GM21360 (cell line): ENCODE measurements around the gene MICOS13.

Experiments used
- ATAC-seq: cut with Tn5 transposase; IDR thresholded peaks from one replicate; pipeline ENCODE4 v1.9.1; 2021; ENCODE audit warnings: mild to moderate bottlenecking, moderate library complexity; ENCODE audit not compliant: unreplicated experiment

MICOS13 gene

DNA sequence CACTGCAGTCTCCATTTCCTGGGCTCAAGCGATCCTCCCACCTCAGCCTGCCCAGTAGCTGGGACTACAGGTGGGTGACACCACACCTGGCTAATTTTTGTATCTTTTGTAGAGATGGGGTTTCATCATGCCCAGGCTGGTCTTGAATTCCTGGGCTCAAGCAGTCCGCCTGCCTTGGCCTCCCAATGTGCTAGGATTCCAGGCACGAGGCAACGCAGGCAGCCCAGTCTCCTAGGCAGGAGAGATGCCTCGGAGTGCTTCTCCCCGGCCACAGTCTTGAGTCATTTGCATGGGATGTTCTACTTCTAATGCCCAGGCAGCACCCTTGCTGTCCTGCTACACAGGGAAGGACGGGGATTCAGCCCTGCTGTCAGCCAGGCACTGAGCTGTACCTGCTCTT is 8.7 kb downstream of the MICOS13 start:
- no peak for ATAC-seq

DNA sequence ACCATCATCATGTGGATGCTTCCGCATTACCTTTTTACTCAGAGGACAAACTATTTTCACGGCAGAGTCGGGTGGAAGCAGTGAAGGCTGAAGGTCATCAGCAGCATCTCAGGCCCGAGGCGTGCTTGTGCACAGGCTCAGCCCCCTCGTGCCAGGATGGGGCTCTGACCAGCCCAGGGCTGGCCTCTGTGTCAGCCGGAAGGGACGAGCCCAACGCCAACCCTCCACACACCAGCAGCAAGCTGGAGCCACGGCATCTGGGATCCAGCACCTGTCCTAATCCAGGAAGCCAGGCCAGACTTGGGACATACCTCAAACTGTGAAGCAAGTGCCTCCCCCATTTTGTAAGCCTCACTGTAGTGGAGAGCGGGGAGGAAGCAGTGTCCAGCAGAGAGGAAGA is 11.1 kb downstream of the MICOS13 start:
- no peak for ATAC-seq

DNA sequence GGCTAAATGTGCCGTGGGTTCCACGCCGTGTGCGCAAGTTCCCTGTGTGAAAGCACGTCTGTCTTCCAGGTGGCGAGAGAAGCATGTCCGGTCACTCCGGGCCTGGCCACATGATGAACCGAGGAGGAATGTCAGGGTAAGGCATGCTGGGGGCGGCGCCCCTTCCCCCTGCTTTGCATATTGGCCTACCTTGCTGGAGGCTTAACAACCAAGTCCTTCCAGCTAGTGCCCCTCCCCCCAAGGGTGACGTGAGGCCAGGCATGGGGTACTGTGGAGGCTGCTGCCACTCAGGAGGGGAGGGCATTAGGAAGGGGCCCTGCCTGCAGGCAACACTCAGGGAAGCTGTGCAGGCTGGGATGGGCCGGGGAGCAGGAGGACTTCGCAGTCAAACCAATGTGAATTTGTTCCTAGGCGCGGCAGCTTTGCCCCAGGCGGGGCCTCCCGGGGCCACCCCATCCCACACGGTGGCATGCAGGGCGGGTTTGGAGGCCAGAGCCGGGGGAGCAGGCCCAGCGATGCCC is 12.5 kb downstream of the MICOS13 start:
- no peak for ATAC-seq

DNA sequence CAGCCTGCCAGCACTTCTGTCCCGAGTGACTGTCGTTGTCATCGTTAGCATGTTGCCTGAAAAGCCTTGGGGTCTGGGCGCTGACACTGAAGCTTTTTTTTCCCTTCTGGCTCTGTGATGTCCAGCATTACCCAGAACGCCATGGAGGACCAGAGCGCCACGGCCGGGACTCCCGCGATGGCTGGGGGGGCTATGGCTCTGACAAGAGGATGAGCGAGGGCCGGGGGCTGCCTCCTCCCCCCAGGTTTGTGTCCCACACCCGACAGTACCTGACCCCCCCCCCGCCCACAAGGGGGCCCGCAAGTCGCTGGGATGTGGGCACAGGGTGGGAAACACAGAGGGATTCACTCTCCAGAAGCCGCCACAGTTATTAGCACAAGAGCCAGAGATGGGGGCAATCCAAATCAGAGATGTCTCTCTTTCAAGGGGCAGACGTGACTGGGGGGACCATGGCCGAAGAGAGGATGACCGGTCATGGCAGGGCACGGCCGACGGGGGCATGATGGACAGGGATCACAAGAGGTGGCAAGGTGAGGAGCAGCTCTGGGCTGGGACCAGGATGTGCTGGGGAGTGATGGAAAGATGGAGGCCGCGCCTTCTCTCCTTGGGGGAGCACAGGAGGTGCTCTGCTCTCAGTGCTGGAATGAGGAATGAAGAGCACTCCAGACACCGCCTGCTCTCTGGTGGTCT is 13.2 kb downstream of the MICOS13 start:
- ATAC-seq = no peak

DNA sequence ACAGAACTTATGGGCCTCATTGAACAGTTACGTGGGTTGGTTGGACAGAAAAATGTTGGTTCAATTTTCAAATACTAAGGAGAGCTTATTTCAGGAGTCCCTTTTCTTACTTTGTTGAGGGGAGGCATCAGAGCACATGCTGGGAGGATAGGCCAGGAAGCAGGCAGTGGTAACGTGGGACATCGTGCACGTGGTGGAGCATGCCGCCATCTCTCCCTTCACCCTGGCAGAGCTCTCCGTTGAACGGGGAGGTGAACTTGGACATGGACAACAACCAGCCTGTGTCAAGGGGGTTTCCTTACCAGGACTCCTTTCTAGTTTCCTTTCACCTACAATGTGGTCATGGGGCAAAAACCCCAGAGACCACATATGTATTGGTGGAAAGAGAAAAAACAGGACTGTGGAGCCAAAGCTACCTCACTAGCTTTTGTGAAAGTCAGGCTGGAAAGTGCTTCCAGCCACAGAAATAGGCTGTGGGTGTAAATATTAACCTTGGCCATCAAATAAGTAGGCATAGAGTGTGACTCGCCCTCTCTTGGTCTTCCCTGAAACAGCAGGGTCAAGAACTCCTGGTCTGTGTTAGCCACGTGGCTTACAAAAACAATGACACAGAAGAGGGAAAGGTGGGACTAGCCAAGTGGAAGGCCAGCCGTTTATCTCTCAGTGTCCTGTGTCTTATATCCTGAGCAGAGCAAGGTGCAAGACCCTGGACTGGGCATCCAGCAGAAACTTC is 14.4 kb downstream of the MICOS13 start:
- ATAC-seq = no peak

DNA sequence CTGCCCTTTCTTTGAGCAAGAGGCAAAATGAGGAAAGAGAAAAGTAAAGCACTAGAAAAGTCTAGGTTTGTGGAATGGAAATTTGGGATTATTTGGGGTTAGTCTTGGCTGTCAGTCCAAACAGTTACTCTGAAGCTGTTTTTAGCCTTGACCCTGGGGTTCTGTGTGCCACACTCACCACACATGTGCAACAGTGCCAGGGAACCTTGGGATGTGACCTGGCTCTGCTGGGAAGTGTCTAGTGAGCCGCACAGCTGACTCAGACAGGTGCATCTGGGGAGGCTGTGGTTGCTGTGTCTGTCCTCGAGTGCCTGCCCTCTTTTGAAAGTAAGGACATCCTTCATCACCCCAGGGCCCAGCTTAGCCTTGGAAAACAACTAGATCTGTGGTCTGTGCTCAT is 15.8 kb downstream of the MICOS13 start:
- no peak for ATAC-seq

DNA sequence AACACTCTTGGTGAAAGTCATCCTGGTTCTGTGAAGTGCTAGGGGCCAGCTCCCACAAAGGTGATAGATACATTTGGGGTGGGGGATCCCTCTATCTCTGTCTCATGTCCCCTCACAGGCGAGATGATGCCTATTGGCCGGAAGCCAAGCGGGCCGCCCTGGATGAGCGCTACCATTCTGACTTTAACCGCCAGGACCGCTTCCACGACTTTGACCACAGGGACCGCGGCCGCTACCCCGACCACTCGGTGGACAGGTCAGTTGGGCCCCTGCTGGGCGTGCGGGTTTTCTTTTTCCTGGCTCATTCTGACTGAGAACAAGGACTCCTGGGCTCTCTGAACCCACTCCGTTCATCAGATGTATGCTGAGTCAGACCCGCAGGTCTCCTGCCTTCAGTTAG is 16.4 kb downstream of the MICOS13 start:
- ATAC-seq = no peak

DNA sequence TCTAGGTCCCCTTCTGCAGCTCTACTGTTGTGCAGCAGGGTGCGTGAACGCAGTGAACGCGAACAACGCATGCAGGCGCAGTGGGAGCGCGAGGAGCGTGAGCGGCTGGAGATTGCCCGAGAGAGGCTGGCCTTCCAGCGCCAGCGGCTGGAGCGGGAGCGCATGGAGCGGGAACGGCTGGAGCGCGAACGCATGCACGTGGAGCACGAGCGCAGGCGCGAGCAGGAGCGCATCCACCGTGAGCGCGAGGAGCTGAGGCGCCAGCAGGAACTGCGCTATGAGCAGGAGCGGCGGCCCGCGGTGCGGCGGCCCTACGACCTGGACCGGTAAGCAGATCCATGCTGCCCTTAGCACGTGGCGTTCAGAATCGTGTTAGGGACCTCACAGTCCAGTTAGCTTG is 18.8 kb downstream of the MICOS13 start:
- no peak for ATAC-seq

DNA sequence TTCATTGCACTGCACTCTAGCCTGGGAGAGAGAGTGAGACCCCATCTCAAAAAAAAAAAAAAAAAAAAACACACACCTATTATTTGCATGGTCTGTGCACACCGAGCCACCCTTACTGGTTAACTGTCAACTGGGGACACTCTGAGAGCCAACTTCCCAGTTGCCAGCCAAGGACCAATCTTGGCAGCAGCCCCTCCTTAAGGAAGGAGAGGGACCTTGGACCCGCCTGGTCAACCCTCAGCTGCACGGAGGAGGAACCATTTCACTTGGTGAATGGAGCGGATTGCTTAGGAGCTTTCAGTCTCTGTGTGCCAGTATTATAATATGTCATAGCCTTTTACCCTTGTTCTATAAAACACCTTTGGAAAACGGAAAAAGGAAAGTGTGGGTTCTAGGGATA is 24.9 kb downstream of the MICOS13 start:
- ATAC-seq = no peak

DNA sequence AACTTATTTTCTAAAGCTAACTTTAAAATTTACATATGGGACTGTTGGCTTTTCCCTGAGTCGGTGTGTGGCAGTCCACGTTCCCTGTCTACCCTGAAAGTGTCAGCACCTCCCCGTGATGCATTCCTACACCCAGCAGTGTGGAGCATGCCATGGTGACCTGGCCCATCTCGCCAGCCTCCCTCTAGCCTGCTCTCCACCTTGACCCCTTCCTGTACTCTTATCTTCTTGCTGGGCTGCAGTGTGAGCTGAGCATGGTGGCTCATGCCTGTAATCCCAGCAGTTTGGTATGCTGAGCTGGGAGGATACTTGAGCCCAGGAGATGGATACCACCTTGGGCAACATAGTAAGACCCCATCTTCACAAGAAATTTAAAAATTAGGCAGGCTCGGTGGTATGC is 25.4 kb downstream of the MICOS13 start:
- ATAC-seq = no peak

DNA sequence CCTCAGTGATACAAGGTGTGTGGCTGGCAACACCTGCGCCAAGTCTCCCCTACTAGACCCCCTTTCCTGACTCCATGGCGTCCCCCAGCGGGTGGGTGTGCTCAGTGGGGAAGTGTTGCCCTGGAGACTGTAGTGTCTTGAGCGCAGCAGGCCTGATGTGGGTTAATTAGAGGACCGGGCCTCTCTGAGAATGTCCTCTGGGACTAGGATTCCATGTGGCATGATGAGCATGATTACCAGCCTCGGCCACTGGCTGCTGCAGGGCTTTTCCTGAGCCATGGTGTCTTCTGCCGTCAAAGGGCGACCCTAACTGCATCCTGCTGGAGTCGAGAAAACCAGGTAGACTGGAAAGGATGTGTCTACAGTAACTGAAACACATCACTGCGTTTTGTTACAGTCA is 28.1 kb downstream of the MICOS13 start:
- no peak for ATAC-seq

DNA sequence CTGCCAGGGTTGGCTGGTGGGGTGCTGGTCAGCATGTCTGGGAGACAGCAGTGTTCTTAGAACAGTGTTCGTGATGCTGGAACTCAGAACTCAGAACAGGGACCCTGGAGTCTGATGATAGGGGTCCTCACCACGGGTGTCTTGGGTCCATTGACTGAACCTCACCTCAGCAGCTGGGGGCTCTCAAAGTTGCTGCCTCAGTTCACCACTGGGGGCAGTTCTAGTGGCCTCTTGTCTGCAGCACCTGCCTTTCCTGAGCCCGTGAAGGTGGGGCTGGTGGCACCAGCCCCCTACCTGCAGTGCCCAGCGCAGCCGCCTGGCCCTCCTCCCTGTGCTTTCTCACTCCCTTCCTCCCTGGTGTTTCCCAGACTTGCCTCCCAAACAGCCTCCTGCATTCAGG is 29.0 kb downstream of the MICOS13 start:
- no peak for ATAC-seq

DNA sequence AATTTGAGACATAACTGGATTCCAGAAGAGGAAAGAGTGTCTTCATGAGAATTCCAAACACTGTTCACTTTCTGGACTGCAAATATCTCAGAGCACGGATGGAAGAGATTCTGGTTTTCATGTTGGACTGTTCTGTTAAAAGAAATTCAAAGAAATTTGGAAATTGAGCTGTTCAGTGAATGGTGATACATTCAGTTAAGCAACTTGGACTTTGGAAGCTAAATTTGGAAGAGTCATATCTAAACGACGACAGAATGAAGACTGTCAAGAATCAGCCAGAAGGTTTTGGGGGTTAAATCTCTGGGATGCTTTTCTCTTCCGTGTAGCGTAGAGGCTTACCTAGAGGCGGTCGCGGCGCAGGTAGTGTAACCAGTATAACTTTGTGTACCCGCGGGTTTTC is 31.9 kb downstream of the MICOS13 start:
- no peak for ATAC-seq

DNA sequence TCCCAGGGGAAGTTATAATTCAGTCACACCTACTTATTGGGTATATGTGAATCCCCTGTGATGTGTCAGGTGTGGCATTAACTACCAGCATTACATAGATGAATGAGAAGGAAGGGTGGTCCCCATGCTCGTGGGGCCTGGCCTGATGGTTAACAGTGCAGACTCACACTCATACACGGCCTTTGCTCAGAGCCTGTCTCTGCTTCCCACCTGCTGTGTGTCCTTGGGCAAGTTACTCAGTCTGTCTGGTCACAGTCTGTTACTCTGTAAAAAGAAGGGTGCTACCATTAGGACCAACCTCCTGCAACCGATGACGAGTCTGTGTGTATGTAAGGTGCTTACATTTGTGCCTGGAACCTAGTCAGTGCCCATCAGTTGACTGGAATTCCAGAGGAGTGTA is 33.6 kb downstream of the MICOS13 start:
- no peak for ATAC-seq

DNA sequence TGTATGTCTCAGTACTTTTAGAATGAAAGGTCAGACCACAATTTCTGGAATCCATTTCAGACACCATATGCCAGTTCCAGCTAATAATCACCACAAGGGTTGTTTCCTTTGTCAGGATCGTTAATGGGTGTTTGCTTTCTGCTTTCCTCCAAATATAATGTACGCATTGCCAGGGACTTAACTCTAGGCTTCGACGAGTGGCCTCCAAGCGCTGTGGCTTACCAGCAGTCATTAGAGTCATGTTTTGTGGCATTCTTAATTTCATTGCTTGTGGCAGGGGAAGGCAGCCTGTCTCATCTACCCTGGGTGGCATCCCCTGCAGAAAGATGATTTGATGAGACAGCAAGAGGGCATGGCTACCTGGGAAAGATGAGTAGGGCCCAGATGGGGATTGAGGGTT is 34.9 kb downstream of the MICOS13 start:
- ATAC-seq = no peak

DNA sequence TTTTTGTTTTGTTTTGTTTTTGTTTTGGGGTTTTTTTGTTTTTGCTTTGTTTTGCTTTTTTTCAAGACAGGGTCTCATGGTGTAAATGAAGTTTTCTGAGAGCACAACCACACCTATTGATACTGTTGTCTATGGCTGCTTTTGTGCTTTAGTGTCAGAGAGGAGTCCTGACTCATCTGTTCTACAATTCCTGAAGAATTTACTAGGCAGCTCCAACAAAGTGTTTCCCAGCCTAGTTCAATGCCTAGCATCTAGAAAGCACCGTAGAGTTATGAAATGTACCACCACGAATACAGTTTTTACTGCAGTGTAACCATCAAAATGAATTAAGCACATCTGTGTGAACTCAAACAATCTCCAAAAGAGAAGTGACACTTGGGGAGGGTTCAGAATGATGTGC is 36.3 kb downstream of the MICOS13 start:
- no peak for ATAC-seq

DNA sequence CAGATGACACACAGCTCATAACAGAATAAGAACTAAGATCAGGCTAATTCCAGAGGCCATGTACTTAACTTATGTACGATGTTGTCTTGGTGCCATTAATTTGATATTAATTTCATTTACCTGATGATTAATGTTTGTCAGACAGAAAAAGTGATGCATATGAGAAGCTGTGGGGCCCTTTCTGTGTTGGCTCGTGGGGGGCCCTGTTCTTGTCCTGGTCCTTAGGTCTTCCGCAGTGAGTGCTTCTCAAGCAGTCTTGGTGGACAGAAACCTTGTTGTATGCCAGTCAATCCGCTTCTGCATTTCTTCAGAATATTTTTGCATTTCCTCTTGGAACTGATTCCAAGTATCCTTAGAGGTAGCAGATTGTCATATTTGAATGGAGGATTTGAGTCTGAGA is 37.3 kb downstream of the MICOS13 start:
- ATAC-seq = no peak

DNA sequence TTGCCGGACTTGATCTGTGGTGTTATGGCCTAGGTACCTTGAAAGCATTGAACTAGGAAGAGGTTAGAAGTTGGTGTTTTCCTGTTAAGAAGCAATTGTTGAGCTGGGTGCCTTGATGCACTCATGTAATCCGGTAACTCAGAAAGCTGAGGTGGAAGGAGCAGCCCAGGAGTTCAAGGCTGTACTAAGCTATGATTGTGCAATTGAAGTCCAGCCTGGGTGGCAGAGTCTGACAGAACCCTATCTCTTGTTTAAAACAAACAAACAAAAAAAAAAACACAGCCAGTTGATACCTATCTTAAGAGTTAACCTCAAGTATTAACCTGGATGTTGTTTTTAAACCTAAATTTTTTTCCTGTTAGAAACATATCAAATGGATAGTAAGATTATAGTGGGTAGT is 38.1 kb downstream of the MICOS13 start:
- no peak for ATAC-seq

DNA sequence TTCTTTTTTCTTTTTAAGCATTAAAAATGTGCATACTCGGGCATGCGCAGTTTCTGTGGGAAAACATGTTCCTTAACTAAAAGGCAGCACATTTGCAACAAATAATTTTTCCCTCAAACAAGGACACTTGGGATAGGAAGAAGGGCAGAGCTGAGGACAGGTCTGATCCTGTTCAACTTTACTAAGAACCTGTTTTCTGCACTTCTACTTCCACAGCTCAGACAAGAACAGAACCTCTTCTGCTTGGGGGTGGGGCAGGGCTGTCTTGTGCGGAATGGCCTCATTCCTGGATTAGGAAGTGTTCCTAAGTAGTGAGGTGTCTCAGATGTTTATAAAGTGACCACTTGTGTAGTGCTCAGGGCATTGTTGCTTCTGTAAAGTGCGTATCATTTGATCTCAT is 39.1 kb downstream of the MICOS13 start:
- no peak for ATAC-seq

DNA sequence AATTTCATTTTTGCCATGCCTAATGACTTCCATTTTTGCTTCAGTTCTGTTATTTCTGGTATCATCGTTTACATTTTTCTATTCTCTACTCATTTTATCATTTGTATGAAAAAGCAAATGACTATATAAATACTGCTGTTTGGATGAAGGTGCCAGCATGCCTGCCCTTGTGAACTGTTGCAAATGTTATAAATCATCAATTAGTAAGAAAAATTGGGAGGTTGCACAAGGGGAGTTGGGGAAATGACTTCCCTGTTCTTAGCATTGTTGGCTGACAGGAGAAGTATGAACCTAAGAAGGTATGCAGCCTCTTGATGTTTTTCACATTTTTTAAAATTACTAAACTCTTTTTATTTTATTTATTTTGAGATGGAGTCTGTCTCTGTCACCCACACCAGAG is 42.3 kb downstream of the MICOS13 start:
- ATAC-seq = no peak

DNA sequence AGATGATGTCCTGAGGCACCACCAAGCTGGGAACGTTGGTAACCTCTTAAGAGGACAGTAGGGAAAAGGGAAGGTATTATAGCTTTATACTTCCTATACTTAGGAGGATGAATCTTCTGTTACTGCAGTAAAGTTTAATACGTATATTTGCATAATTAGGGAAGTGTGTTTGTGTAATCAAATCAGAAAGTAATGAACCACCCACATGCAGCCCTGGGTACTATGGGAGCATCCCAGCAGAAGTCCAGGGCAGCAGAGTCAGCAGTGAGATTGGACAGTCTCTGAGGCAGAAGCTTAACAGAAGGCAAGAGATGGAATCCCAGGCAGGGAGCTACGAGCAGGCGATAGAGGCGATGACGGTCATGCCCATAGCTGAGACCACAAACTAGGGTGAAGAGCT is 44.9 kb downstream of the MICOS13 start:
- ATAC-seq = no peak

DNA sequence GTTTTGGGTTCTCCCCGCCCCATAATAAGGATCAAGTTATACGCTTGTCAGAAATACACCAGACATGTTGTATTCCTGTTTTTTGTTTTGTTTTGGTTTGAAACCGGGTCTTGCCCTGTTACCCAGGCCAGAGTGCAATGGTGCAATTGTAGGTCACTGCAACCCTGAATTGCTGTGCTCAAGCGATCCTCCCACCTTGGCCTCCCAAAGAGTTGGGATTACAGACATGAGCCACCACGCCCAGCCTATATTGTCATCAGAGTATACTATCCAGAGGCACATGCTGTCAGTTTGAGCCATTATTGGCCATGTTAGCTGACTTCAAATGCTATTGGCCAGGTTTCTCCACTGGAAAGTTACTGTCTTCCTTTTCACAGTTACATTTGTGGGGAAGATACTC is 47.7 kb downstream of the MICOS13 start:
- no peak for ATAC-seq

DNA sequence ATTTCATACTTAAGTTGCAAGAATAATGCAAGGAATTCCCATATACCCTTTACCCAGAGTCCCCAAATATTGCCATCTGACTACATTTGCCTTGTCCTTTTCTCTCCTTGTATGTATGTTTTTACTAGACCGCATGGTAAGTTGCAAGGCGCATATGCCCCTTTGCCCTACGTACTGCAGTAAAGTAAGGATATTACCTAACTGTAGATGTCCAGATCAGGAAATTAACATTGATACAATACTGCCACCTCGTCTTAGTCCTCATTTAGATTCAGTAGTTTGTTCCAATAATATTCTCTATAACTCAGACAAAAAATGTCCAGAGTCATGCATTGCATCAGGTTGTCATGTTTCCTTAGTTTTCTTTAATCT is 48.1 kb downstream of the MICOS13 start:
- ATAC-seq = no peak
